ENCODE data around the gene LSM10. TPM values are rescaled to one million over a fixed set of nuclear protein-coding genes. Genes with fewer than 3 reads are reported as not detected.

LSM10 gene
- polyA plus RNA-seq, 6 donors from 2014 or later, result 358 to 480 (median 448) TPM

- peak overlapping the region; percentile 89 to 99 (median 95) for H3K4me3 Mint-ChIP-seq
- no peaks in the 10 kb centered on the region for H3K27me3 Mint-ChIP-seq
Measured at GRCh38 chr1:36386265-36387140, 11.2 kb downstream of the LSM10 start.

GRCh38 chr1:36385410-36386264 is 12.1 kb downstream of the LSM10 start, which contains the start of gene STK40:
TSS of gene STK40 (minus strand) at chr1:36385924. CDS start at chr1:36361332, 24,592 bp downstream.
- no peaks in the 10 kb centered on the region for H3K27me3 Mint-ChIP-seq
- DNase-seq (peak; percentile 95), ATAC-seq (ENCODE audit: low read depth in 2 of 2) (peak; percentile 84 to 87)
- H3K9me3 Mint-ChIP-seq, result no peaks in the 10 kb centered on the region
- no peaks in the 10 kb centered on the region for H3K36me3 Mint-ChIP-seq
- H3K4me3 Mint-ChIP-seq, result peak within 1 kb of the TSS; percentile 89 to 99 (median 95)
- H3K4me1 Mint-ChIP-seq, result peaks cover 69 to 90% (median 79%) of the 10 kb centered on the region in 3 donors
- peak within 1 kb of the TSS; percentile 95 to 100 (median 100) for H3K27ac Mint-ChIP-seq

More at GRCh38 chr1:36386265-36387140, 11.2 kb downstream of the LSM10 start:
- Mint-ChIP-seq H3K4me1 (peaks cover 69 to 90% (median 79%) of the 10 kb centered on the region in 3 donors), H3K9me3 (peaks cover 0 to 4% (median 0%) of the 10 kb centered on the region in 7 donors), H3K27ac (peak overlapping the region; percentile 95 to 100 (median 100)), H3K36me3 (peaks cover 5 to 6% of the 10 kb centered on the region in 2 donors)
- DNase-seq (peak; percentile 80), ATAC-seq (ENCODE audit: low read depth in 2 of 2) (peak; percentile 42 to 45)

GRCh38 chr1:36384542-36385409 is 12.9 kb downstream of the LSM10 start:
- Mint-ChIP-seq H3K9me3 (no peaks in the 10 kb centered on the region), H3K27me3 (no peaks in the 10 kb centered on the region), H3K27ac (peak overlapping the region; percentile 95 to 97 (median 96)), H3K4me1 (peaks cover 66 to 90% (median 79%) of the 10 kb centered on the region in 3 donors), H3K36me3 (no peaks in the 10 kb centered on the region), H3K4me3 (peak overlapping the region; percentile 89 to 97 (median 94))
- no peak for DNase-seq
- no peak for ATAC-seq (ENCODE audit: low read depth in 2 of 2)

DNA sequence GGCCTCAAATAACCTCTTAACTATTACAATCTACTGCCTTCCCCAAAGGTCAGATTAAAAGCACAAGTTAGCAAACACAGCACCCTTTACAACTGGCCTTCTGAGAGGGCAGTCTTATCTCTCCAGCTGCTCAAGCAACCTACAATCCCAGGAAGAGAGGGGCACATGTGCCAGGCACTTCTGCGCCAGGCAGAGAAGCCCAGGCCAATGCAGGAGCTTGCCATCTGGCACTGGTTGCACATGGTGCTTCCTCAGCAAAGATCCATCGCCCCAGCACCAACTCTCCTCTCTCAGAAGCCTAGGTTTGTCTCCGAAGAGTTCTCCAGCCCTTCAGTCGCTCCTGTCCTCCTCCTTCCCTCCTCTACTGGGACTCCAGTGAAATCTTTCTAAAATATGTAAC is 14.5 kb downstream of the LSM10 start:
- DNase-seq, result no peak
- Mint-ChIP-seq H3K36me3 (no peaks in the 10 kb centered on the region), H3K27me3 (no peaks in the 10 kb centered on the region), H3K4me3 (peak overlapping the region in 7 of 8 donors; percentile 33 to 95 (median 82)), H3K27ac (peak overlapping the region in 5 of 6 donors; percentile 21 to 97 (median 86)), H3K4me1 (peaks cover 66 to 92% (median 84%) of the 10 kb centered on the region in 3 donors), H3K9me3 (no peaks in the 10 kb centered on the region)
- ATAC-seq (ENCODE audit: low read depth in 2 of 2), result no peak

DNA sequence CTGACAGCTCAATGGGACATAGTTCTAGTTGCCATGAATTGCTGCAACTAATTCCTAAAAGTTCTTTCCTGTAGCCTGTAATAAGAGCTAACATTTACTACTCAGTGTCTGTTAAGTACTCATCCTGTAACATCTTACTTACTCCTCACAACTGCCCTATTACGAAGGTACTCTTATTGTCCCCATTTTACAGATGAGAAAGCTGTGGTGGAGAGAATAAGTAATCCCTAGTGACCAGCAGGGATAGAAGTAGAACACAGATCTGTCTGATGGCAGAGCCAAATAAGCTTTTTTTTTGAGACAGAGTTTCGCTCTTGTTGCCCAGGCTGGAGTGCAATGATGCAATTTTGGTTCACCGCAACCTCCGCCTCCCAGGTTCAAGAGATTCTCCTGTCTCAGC is 15.0 kb downstream of the LSM10 start:
- no peaks in the 10 kb centered on the region for H3K36me3 Mint-ChIP-seq
- H3K9me3 Mint-ChIP-seq, result no peaks in the 10 kb centered on the region
- peaks cover 66 to 92% (median 86%) of the 10 kb centered on the region in 3 donors for H3K4me1 Mint-ChIP-seq
- ATAC-seq (ENCODE audit: low read depth in 2 of 2) (no peak), DNase-seq (no peak)
- H3K27ac Mint-ChIP-seq, result peak overlapping the region in 5 of 6 donors; percentile 4 to 97 (median 60)
- H3K4me3 Mint-ChIP-seq, result peak overlapping the region in 5 of 8 donors; percentile 43 to 95 (median 87)
- H3K27me3 Mint-ChIP-seq, result no peaks in the 10 kb centered on the region

- Mint-ChIP-seq H3K27ac (peak overlapping the region in 4 of 6 donors; percentile 4 to 94 (median 64)), H3K36me3 (no peaks in the 10 kb centered on the region), H3K27me3 (no peaks in the 10 kb centered on the region), H3K9me3 (no peaks in the 10 kb centered on the region), H3K4me3 (peak overlapping the region in 1 of 8 donors; percentile 87), H3K4me1 (peaks cover 64 to 92% (median 84%) of the 10 kb centered on the region in 3 donors)
- ATAC-seq (ENCODE audit: low read depth in 2 of 2), result no peak
- DNase-seq, result no peak
Measured at GRCh38 chr1:36382231-36382630, 15.5 kb downstream of the LSM10 start.

GRCh38 chr1:36381405-36381804 is 16.3 kb downstream of the LSM10 start:
- Mint-ChIP-seq H3K36me3 (no peaks in the 10 kb centered on the region), H3K9me3 (no peaks in the 10 kb centered on the region)

DNA sequence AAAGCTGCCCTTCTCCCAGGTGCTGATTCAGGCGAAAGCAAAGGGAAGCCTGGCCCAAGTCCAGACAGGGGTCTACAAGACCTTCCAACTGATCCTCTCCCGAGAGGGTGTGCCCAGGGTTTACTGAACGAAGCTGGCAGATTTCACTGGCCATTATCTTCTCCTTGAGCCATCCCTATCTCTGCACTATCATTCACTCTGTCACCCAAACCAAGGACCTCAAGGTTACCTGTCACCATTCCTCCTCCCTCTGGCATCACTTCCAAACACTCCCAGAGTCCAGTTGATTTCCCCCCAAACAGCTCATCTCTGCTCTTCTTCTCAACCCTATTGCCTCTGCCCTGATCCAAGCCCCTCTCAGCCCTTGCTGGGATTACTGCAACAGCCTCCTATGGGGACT is 16.9 kb downstream of the LSM10 start:
- Mint-ChIP-seq H3K9me3 (no peaks in the 10 kb centered on the region), H3K27ac (peak overlapping the region in 5 of 6 donors; percentile 34 to 95 (median 79)), H3K27me3 (no peaks in the 10 kb centered on the region), H3K4me1 (peaks cover 52 to 90% (median 77%) of the 10 kb centered on the region in 3 donors), H3K4me3 (peak overlapping the region in 3 of 8 donors; percentile 5 to 16 (median 12)), H3K36me3 (no peaks in the 10 kb centered on the region)
- no peak for DNase-seq
- ATAC-seq (ENCODE audit: low read depth in 2 of 2), result no peak

More at GRCh38 chr1:36381405-36381804, 16.3 kb downstream of the LSM10 start:
- Mint-ChIP-seq H3K27me3 (no peaks in the 10 kb centered on the region), H3K27ac (peak overlapping the region; percentile 43 to 95 (median 92)), H3K4me3 (peak overlapping the region in 3 of 8 donors; percentile 6 to 87 (median 47)), H3K4me1 (peaks cover 57 to 89% (median 76%) of the 10 kb centered on the region in 3 donors)
- DNase-seq (no peak), ATAC-seq (ENCODE audit: low read depth in 2 of 2) (no peak)

DNA sequence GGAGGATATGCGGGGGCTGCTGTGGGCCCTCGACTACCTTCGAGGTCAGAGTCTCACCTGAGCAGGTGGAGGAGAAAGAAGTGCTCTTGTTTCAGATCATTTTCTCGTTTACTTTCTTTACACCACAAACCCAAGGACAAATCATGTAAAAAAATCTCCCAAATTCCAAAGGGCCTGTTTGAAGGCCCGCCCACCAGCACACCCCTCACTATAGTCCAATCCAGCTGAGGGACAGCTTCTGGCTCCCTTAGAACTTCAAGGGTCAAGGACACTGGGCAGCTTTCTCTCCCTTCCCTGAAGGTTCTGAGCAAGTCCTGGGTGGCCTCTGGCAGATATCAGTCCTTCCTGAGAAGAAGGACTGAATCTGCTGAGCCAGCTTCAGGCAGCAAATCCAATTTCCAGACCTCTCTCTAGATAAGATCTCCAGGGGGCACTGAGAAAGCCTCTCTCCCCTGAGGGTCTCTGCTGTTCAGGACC is 17.5 kb downstream of the LSM10 start:
- Mint-ChIP-seq H3K27me3 (no peaks in the 10 kb centered on the region), H3K36me3 (no peaks in the 10 kb centered on the region), H3K4me1 (peaks cover 52 to 93% (median 77%) of the 10 kb centered on the region in 3 donors), H3K27ac (peak overlapping the region in 5 of 6 donors; percentile 64 to 91 (median 84)), H3K4me3 (peak overlapping the region in 3 of 8 donors; percentile 16 to 52 (median 36)), H3K9me3 (no peaks in the 10 kb centered on the region)
- no peak for ATAC-seq (ENCODE audit: low read depth in 2 of 2)
- DNase-seq, result no peak

- ATAC-seq (ENCODE audit: low read depth in 2 of 2) (no peak), DNase-seq (no peak)
- Mint-ChIP-seq H3K27me3 (no peaks in the 10 kb centered on the region), H3K36me3 (no peaks in the 10 kb centered on the region), H3K9me3 (no peaks in the 10 kb centered on the region), H3K27ac (peak overlapping the region; percentile 32 to 92 (median 76)), H3K4me1 (peaks cover 51 to 94% (median 77%) of the 10 kb centered on the region in 3 donors), H3K4me3 (peak overlapping the region in 6 of 8 donors; percentile 3 to 81 (median 28))
Measured at GRCh38 chr1:36377791-36378492, 19.8 kb downstream of the LSM10 start.

DNA sequence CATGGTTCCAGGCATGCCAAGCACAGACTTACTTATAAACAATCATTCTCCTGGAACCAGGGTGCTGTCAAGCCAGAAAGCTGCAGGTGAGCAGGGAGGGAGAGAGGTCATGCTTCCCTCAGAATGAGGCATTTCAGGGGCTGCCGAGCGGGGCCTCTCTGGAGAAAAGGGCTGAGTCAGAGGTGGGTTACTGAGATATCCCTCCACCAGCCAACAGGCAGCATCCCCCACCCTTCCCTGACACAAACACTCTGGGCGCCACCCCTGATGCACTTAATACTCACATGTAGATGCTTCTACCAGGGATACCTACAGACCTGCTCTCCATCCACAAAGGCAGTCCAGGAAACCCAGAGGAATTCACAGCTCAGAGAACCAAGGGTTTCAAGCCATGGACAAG is 25.1 kb downstream of the LSM10 start:
- Mint-ChIP-seq H3K4me3 (peak overlapping the region in 7 of 8 donors; percentile 12 to 89 (median 76)), H3K9me3 (no peaks in the 10 kb centered on the region), H3K4me1 (peaks cover 50 to 94% (median 65%) of the 10 kb centered on the region in 3 donors), H3K27ac (peak overlapping the region; percentile 63 to 99 (median 98)), H3K36me3 (no peaks in the 10 kb centered on the region), H3K27me3 (no peaks in the 10 kb centered on the region)
- DNase-seq, result no peak
- ATAC-seq (ENCODE audit: low read depth in 2 of 2), result no peak
